Daoy (cell line): ENCODE measurements around the gene TLCD3A. TPM values are rescaled to one million over a fixed set of nuclear protein-coding genes. Genes with fewer than 3 reads are reported as not detected.
"Not testable (repeated sequence)": the region's sequence is repeated elsewhere in the genome, so short reads cannot be mapped to it uniquely, and the experiment has no call there.

Experiments
- DNase-seq: peaks from one replicate; pipeline ENCODE4 v3.0.0-alpha.2; 2015; ENCODE audit warnings: low read depth
- total RNA-seq: library from RNA; depleted of rRNA; stranded (reverse); fragments of >200 nt; shearing (Covaris generic); gene quantifications from 2 replicates; pipeline ENCODE4 v1.2.3, GENCODE V29; 2014

TLCD3A gene
- total RNA-seq, 1 experiment from 2014 or later, result 21.0 TPM

GRCh38 chr17:748604-749003 lies 16.2 kb downstream of the TLCD3A start:
- DNase-seq, result not testable (repeated sequence)

- DNase-seq, result not testable (repeated sequence)
These were observed 17.0 kb downstream of the TLCD3A start for GRCh38 chr17:749359-749758.

DNA sequence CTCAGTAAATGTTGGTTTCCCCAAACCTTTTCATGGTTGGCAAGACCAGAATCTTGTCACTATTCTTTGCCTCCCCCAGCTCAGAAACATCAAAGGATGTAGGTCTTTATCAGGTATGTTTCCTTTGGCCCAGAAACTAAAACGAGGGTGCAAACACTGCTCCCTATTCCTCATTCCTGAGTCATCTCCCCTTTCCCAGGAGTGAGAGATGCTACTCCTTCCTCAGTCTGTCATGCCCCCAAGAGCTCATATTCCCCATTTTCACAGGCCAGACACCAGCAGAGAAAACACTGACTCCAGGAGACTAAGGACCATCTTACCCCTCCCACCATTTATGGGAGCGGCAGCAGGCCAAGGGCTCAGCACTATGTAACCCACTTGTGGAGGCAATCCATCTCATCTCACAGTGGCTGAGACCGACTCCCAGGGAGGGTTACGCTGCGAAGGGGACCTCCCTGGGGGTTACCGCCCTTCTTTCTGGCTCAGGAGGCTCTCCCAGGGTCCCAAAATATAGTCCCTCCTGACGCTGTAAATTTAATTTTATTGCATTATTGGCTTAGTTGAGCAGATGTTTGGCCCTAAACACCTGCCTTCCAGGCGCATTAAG lies 18.1 kb downstream of the TLCD3A start:
- DNase-seq, result no peak

- peak; percentile 65 for DNase-seq
These were observed 19.0 kb downstream of the TLCD3A start for GRCh38 chr17:751269-752001.

DNA sequence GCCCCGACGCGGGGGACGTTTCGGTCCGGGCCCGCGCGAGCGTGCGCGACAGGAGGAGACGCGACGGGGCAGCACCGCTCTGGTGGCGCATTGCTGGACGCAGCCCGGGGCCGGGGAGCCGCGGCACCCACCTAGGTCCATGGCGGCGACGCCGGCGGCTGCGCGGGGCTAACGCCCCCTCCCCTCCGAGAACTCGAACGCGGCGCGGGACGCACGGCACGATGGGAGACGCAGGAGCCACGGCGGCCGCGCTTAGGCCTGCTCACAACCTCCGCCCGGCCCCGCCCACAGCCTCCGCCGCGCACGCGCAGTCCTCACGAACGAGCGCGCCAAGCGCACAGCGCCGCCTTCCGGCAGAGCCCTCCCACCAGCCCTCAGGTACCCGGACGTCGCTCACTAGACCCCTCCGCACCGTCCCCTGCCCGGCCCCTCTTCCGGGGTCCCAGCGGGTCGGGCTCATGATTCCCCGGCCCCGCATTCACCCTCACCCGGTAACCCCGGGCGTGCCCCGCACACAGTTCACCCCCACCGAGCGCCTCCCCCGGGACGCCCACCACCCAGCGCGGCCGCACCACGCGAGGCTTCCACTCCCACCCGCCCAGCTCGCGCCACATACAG lies 19.7 kb downstream of the TLCD3A start, which contains the start of gene GEMIN4:
TSS of gene GEMIN4 (minus strand) at position 263 of the 618 bp plus-strand sequence. CDS start at position 141, 122 bp downstream.
- peak; percentile 96 for DNase-seq

DNA sequence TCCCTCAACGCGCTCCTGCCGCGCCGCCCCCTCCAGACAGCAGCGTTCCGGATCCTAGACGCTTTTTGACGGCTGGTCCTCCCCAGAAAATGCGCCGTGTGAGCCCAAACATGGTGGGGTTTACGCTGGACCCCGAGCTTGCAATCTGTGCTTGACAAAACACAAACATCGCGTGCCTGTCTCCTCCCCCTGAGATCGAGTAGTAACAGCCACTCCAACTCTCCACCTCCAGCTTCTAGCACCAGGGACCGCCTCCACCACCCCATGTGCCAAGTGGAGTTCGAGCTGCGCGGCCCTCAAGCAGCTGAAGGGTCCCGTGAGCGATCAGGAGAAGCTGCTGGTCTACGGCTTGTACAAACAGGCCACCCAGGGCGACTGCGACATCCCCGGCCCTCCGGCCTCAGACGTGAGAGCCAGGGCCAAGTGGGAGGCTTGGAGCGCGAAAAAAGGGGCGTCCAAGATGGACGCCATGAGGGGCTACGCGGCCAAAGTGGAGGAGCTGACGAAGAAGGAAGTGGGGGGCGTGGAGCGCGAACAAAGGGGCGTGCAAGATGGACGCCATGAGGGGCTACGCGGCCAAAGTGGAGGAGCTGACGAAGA lies 20.3 kb downstream of the TLCD3A start:
- peak; percentile 58 for DNase-seq

GRCh38 chr17:753418-753817 lies 21.0 kb downstream of the TLCD3A start:
- DNase-seq, result no peak

DNA sequence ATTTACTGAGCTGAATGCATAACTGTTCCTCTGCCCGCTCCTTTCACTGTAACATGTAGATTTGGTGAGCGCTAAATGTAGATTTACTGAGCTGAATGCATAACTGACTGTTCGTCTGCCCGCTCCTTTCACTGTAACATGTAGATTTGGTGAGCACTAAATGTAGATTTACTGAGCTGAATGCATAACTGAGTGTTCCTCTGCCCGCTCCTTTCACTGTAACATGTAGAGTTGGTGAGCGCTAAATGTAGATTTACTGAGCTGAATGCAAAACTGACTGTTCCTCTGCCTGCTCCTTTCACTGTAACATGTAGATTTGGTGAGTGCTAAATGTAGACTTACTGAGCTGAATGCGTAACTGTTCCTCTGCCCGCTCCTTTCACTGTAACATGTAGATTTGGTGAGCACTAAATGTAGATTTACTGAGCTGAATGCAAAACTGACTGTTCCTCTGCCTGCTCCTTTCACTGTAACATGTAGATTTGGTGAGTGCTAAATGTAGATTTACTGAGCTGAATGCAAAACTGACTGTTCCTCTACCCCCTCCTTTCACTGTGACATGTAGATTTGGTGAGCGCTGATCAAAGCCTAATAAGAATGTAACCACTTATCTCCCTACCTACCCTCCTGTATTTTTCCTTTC lies 23.0 kb downstream of the TLCD3A start:
- DNase-seq, result not testable (repeated sequence)

GRCh38 chr17:756010-756567 lies 23.7 kb downstream of the TLCD3A start:
- not testable (repeated sequence) for DNase-seq

DNA sequence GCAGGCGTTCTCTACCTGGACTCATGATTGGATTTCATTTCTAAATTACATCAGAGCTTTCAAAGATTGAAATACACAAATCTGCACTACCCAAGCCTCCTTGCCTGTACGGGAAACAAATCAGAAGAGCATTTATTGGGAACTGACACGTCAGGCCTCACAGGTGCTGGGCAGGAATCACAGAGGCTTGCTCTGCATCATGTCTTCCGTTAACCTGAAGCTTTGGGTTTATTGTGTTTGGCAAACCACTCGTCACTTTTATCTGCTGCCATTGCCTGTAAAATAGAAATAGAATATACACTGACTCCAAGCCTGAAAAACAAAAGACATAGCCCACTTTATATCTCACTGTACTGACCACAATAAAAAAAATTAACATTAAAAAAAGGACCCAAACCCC lies 27.6 kb downstream of the TLCD3A start:
- no peak for DNase-seq

- DNase-seq, result no peak
These were observed 28.0 kb downstream of the TLCD3A start for GRCh38 chr17:760371-760770.

GRCh38 chr17:767076-767475 lies 34.7 kb downstream of the TLCD3A start:
- DNase-seq, result no peak

GRCh38 chr17:773016-773415 lies 40.6 kb downstream of the TLCD3A start:
- DNase-seq, result no peak

DNA sequence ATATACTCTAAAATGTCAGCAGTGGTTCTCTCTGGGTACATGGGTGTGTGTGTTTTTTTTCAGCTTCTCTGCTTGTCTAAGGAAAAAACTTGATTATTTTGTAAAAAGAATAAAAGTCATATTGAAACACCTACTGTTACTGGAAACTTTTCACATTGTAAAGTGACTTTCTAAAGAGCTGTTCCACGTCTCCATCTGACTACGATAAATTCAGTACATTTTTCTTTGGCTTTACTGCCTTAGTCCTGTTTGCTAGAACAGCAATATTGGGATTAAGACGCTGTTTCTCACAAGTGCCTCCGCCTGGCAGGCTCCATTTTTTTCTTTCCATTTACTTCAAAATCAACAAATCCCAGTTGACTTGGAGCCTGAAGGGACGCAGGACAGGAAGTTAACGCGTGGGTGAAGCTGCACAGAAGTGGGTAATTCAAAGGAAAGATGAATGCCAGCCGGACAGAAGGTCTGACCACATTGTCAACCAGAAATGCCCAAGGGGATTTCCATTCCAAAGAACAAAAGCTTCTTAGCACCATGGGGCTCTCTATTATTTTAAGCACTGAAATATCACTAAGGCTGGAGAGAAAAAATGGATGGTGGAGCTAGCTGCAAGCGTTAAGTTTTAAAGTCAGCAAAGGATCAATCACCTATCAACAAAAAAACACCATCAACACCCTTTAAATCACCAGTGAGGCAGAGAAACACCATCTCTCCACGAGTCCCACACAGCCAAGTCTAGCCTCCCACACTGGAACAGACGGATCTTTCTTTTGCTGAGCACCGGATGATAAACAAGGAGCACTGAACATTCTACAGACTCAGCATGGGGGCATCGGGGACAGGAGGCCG lies 41.3 kb downstream of the TLCD3A start:
- no peak for DNase-seq

- DNase-seq, result no peak
These were observed 41.9 kb downstream of the TLCD3A start for GRCh38 chr17:774313-774584.

- no peak for DNase-seq
These were observed 45.7 kb downstream of the TLCD3A start for GRCh38 chr17:778096-778495.

- DNase-seq, result peak; percentile 95
These were observed 49.7 kb downstream of the TLCD3A start, which contains the start of the genes GLOD4 and MRM3 for GRCh38 chr17:781805-782731. TSS of gene GLOD4 (minus strand) at chr17:782280. CDS start at chr17:782255, 25 bp downstream. TSS of gene MRM3 (plus strand) at chr17:782353. CDS start at chr17:782379, 26 bp downstream.

DNA sequence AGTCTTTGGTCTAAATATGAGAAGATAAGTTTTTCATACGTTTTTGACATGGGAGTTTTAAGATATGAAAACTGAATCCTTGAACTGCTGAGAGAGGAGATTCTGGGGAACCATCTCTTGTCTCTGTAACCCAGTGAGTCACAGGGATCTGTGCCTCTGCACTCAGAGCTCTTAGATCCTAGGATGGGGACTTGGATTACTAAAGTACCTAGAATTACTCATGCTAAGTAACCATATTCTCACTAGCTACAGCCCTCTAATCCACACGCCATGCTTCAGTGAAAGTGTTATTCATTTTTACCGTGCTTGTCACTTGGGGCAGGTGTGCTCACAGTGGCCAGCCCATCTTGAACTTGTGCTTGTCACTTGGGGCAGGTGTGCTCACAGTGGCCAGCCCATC lies 51.7 kb downstream of the TLCD3A start:
- no peak for DNase-seq

DNA sequence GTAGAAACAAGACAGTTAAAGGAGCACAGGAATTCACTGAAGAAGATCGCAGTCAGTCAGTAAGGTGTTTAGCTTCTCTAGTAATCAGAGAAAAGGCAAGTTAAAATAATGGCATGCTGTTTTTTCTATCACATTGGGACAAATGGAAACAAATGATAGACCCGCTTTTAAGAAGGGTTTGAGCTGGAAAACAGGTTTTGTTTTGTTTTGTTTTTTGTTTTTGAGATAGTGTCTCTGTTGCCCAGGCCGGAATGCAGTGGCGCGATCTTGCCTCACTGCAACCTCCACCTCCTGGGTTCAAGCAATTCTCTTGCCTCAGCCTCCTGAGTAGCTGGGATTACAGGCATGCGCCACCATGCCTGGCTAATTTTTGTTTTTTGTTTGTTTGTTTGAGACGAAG lies 53.5 kb downstream of the TLCD3A start:
- not testable (repeated sequence) for DNase-seq
